Activated CD8-positive, alpha-beta memory T cell treated with anti-CD3 and anti-CD28 coated beads for 24 hours (primary cell): ENCODE measurements around the gene SOCS7.

ENCODE experiments used
- DNase-seq: peaks from one replicate; pipeline ENCODE4 v3.0.0-alpha.2; 2020

SOCS7 gene

GRCh38 chr17:38369124-38369886, 17.7 kb downstream of the SOCS7 start:
- no peak for DNase-seq

- DNase-seq: no peak
Measured at GRCh38 chr17:38379448-38379847, 27.8 kb downstream of the SOCS7 start.

GRCh38 chr17:38395090-38395489, 43.4 kb downstream of the SOCS7 start:
- no peak for DNase-seq

- no peak for DNase-seq
Measured at GRCh38 chr17:38397227-38397626, 45.6 kb downstream of the SOCS7 start.

GRCh38 chr17:38400286-38400685, 48.6 kb downstream of the SOCS7 start:
- DNase-seq: no peak

GRCh38 chr17:38401459-38401858, 49.8 kb downstream of the SOCS7 start:
- no peak for DNase-seq

GRCh38 chr17:38402897-38403296, 51.3 kb downstream of the SOCS7 start:
- DNase-seq: no peak

GRCh38 chr17:38403491-38403890, 51.8 kb downstream of the SOCS7 start:
- no peak for DNase-seq

- no peak for DNase-seq
Measured at GRCh38 chr17:38404174-38404943, 52.7 kb downstream of the SOCS7 start.

GRCh38 chr17:38405654-38406053, 54.0 kb downstream of the SOCS7 start:
- DNase-seq: no peak

- no peak for DNase-seq
Measured at GRCh38 chr17:38410201-38410600, 58.6 kb downstream of the SOCS7 start.

GRCh38 chr17:38415250-38416194, 63.9 kb downstream of the SOCS7 start:
- peak; percentile 70 for DNase-seq

GRCh38 chr17:38416840-38417209, 65.2 kb downstream of the SOCS7 start:
- no peak for DNase-seq

- DNase-seq: no peak
Measured at GRCh38 chr17:38417210-38417951, 65.7 kb downstream of the SOCS7 start.

- no peak for DNase-seq
Measured at GRCh38 chr17:38418062-38418692, 66.5 kb downstream of the SOCS7 start.

GRCh38 chr17:38418693-38419507, 67.3 kb downstream of the SOCS7 start:
- DNase-seq: no peak

- DNase-seq: no peak
Measured at GRCh38 chr17:38419508-38419981, 67.9 kb downstream of the SOCS7 start.

- DNase-seq: no peak
Measured at GRCh38 chr17:38420518-38420917, 68.9 kb downstream of the SOCS7 start.

- no peak for DNase-seq
Measured at GRCh38 chr17:38421171-38421841, 69.7 kb downstream of the SOCS7 start.
